KMS-11 (cell line): ENCODE data around the gene SLC35G6.

Experiments used
- H2AFZ ChIP-seq: fragments of 200-600 bp; sonication (generic); 2 replicates; pipeline ENCODE4 v1.6.1; 2016; ENCODE audit warnings: antibody characterized with exemption, mixed run types, low read depth
- H3K27ac ChIP-seq: fragments of 200-600 bp; sonication (generic); 2 replicates; pipeline ENCODE4 v1.6.1; 2016; ENCODE audit warnings: mild to moderate bottlenecking, mixed run types
- H3K27me3 ChIP-seq: fragments of 200-600 bp; sonication (generic); 2 replicates; pipeline ENCODE4 v1.6.1; 2017; ENCODE audit warnings: mild to moderate bottlenecking, low read depth, mixed run types, moderate library complexity; ENCODE audit not compliant: insufficient read depth
- H3K36me3 ChIP-seq: fragments of 200-600 bp; sonication (generic); 2 replicates; pipeline ENCODE4 v1.6.1; 2017; ENCODE audit warnings: mild to moderate bottlenecking, mixed run types; ENCODE audit not compliant: insufficient read depth
- H3K4me1 ChIP-seq: fragments of 200-600 bp; sonication (generic); 2 replicates; pipeline ENCODE4 v1.6.1; 2016; ENCODE audit warnings: mild to moderate bottlenecking, low read depth, mixed run types; ENCODE audit not compliant: poor library complexity, severe bottlenecking
- H3K4me2 ChIP-seq: fragments of 200-600 bp; sonication (generic); 2 replicates; pipeline ENCODE4 v1.7.0; 2016; ENCODE audit warnings: mild to moderate bottlenecking, mixed run types
- H3K4me3 ChIP-seq: fragments of 200-600 bp; sonication (generic); IDR thresholded peaks from 2 replicates; pipeline ENCODE4 v1.6.1; 2017; ENCODE audit warnings: low read depth, low read length, mixed read lengths; ENCODE audit not compliant: insufficient read depth
- H3K79me2 ChIP-seq: fragments of 200-600 bp; sonication (generic); 2 replicates; pipeline ENCODE4 v1.6.1; 2016; ENCODE audit warnings: low read depth, mixed run types; ENCODE audit not compliant: insufficient read depth
- H3K9ac ChIP-seq: fragments of 200-600 bp; sonication (generic); 2 replicates; pipeline ENCODE4 v1.6.1; 2016; ENCODE audit warnings: mild to moderate bottlenecking, mixed run types
- H4K20me1 ChIP-seq: fragments of 200-600 bp; sonication (generic); 2 replicates; pipeline ENCODE4 v1.6.1; 2016; ENCODE audit warnings: mild to moderate bottlenecking, mixed run types; ENCODE audit not compliant: insufficient read depth
- TF ChIP-seq, protein P1 (sequence below): fragments of 200-600 bp; sonication (generic); conservative IDR thresholded peaks from 2 replicates; pipeline ENCODE4 v1.6.1; 2017; ENCODE audit warnings: low read depth, mild to moderate bottlenecking, antibody characterized with exemption, low read length, moderate library complexity, mixed read lengths

SLC35G6 gene

GRCh38 chr17:7486181-7486580 lies 4.9 kb downstream of the SLC35G6 start:
- no peak overlapping the region for H3K27ac ChIP-seq
- H3K4me1 ChIP-seq, result no peaks in the 10 kb centered on the region
- TF ChIP-seq, protein P1, sequence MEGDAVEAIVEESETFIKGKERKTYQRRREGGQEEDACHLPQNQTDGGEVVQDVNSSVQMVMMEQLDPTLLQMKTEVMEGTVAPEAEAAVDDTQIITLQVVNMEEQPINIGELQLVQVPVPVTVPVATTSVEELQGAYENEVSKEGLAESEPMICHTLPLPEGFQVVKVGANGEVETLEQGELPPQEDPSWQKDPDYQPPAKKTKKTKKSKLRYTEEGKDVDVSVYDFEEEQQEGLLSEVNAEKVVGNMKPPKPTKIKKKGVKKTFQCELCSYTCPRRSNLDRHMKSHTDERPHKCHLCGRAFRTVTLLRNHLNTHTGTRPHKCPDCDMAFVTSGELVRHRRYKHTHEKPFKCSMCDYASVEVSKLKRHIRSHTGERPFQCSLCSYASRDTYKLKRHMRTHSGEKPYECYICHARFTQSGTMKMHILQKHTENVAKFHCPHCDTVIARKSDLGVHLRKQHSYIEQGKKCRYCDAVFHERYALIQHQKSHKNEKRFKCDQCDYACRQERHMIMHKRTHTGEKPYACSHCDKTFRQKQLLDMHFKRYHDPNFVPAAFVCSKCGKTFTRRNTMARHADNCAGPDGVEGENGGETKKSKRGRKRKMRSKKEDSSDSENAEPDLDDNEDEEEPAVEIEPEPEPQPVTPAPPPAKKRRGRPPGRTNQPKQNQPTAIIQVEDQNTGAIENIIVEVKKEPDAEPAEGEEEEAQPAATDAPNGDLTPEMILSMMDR, result no peak
- H4K20me1 ChIP-seq, result no peaks in the 10 kb centered on the region
- peaks cover 37% of the 10 kb centered on the region for H3K79me2 ChIP-seq
- H3K27me3 ChIP-seq, result no peaks in the 10 kb centered on the region
- peak overlapping the region; percentile 29; the same call in 1 of the 2 replicates for H3K4me2 ChIP-seq
- H3K9ac ChIP-seq, result no peak overlapping the region
- H3K4me3 ChIP-seq, result no peak overlapping the region
- H3K36me3 ChIP-seq, result no peaks in the 10 kb centered on the region
- no peak overlapping the region for H2AFZ ChIP-seq

- Histone ChIP-seq H3K27me3 (no peaks in the 10 kb centered on the region), H3K9ac (no peak overlapping the region), H3K36me3 (no peaks in the 10 kb centered on the region), H3K4me3 (no peak overlapping the region), H2AFZ (no peak overlapping the region), H3K4me1 (no peaks in the 10 kb centered on the region), H3K4me2 (no peak overlapping the region), H3K27ac (no peak overlapping the region), H3K79me2 (peaks cover 51% of the 10 kb centered on the region), H4K20me1 (no peaks in the 10 kb centered on the region)
- TF ChIP-seq, protein P1, result no peak
These were observed 8.9 kb downstream of the SLC35G6 start for GRCh38 chr17:7490144-7490543.

GRCh38 chr17:7491583-7491982 lies 10.3 kb downstream of the SLC35G6 start:
- H4K20me1 ChIP-seq, result no peaks in the 10 kb centered on the region
- H3K27ac ChIP-seq, result no peak overlapping the region
- H3K79me2 ChIP-seq, result peaks cover 38% of the 10 kb centered on the region; the same call in 1 of the 2 replicates
- no peaks in the 10 kb centered on the region for H3K27me3 ChIP-seq
- no peak overlapping the region for H2AFZ ChIP-seq
- TF ChIP-seq, protein P1, result no peak
- H3K9ac ChIP-seq, result no peak overlapping the region
- no peaks in the 10 kb centered on the region for H3K4me1 ChIP-seq
- H3K4me2 ChIP-seq, result no peak overlapping the region
- H3K36me3 ChIP-seq, result no peaks in the 10 kb centered on the region
- H3K4me3 ChIP-seq, result no peak overlapping the region

- no peaks in the 10 kb centered on the region for H4K20me1 ChIP-seq
These were observed 12.7 kb downstream of the SLC35G6 start for GRCh38 chr17:7493941-7494340.

More at GRCh38 chr17:7493941-7494340, 12.7 kb downstream of the SLC35G6 start:
- Histone ChIP-seq H3K27me3 (no peaks in the 10 kb centered on the region), H3K79me2 (peaks cover 33% of the 10 kb centered on the region; the same call in 1 of the 2 replicates), H3K9ac (no peak overlapping the region), H2AFZ (no peak overlapping the region), H3K4me2 (no peak overlapping the region), H3K4me1 (no peaks in the 10 kb centered on the region), H3K4me3 (no peak overlapping the region), H3K27ac (no peak overlapping the region), H3K36me3 (no peaks in the 10 kb centered on the region)
- TF ChIP-seq, protein P1, result no peak
